ENCODE data around the gene CCN5.

The CCN5 gene

GRCh38 chr20:44691424-44692423 is 23.4 kb upstream of the CCN5 start:
- no peak overlapping the region for H3K4me3 ChIP-seq (ENCODE audit: low read depth, low read length)
- no peak for TF ChIP-seq CTCF (IDR thresholded peaks at IDR 0.05; ENCODE audit: low read depth, low read length)

GRCh38 chr20:44692932-44693480 is 22.2 kb upstream of the CCN5 start:
- TF ChIP-seq CTCF (IDR thresholded peaks at IDR 0.05; ENCODE audit: low read depth, low read length): no peak

GRCh38 chr20:44693627-44694026 is 21.5 kb upstream of the CCN5 start:
- no peak overlapping the region for H3K4me3 ChIP-seq (ENCODE audit: low read depth, low read length)

More at GRCh38 chr20:44692932-44693480, 22.2 kb upstream of the CCN5 start:
- no peak overlapping the region for H3K4me3 ChIP-seq (ENCODE audit: low read depth, low read length)

GRCh38 chr20:44694159-44694558 is 21.0 kb upstream of the CCN5 start:
- no peak overlapping the region for H3K4me3 ChIP-seq (ENCODE audit: low read depth, low read length)
- no peak for TF ChIP-seq CTCF (IDR thresholded peaks at IDR 0.05; ENCODE audit: low read depth, low read length)

More at GRCh38 chr20:44693627-44694026, 21.5 kb upstream of the CCN5 start:
- no peak for TF ChIP-seq CTCF (IDR thresholded peaks at IDR 0.05; ENCODE audit: low read depth, low read length)

GRCh38 chr20:44695295-44695673 is 19.9 kb upstream of the CCN5 start:
- no peak overlapping the region for H3K4me3 ChIP-seq (ENCODE audit: low read depth, low read length)
- no peak for TF ChIP-seq CTCF (IDR thresholded peaks at IDR 0.05; ENCODE audit: low read depth, low read length)

GRCh38 chr20:44695674-44696300 is 19.4 kb upstream of the CCN5 start:
- no peak for TF ChIP-seq CTCF (IDR thresholded peaks at IDR 0.05; ENCODE audit: low read depth, low read length)
- H3K4me3 ChIP-seq (ENCODE audit: low read depth, low read length): no peak overlapping the region

All from WI38 (cell line).